DND-41 (cell line): ENCODE measurements around the gene ANO3.

Experiments
- ATAC-seq: fragments of 200-7000 bp; cut with Tn5 transposase; 3 replicates; pipeline ENCODE4 v1.9.1; 2021; ENCODE audit warnings: low read depth; ENCODE audit not compliant: insufficient read depth
- DNase-seq: peaks from one replicate; pipeline ENCODE4 v3.0.0-alpha.2; 2020
- H2AFZ ChIP-seq: 2 replicates; pipeline ENCODE4 v1.6.0; 2012; ENCODE audit warnings: low read depth, low read length
- H3K27ac ChIP-seq: 2 replicates; pipeline ENCODE4 v1.5.1; 2012; ENCODE audit warnings: low read length, inconsistent platforms
- H3K27me3 ChIP-seq: fragments of 200-600 bp; sonication (generic); 2 replicates; pipeline ENCODE4 v1.6.0; 2012; ENCODE audit warnings: low read length, mild to moderate bottlenecking, inconsistent platforms; ENCODE audit not compliant: insufficient read depth, poor library complexity
- H3K36me3 ChIP-seq: 2 replicates; pipeline ENCODE4 v1.5.1; 2012; ENCODE audit warnings: low read length, inconsistent platforms; ENCODE audit not compliant: insufficient read depth
- H3K4me1 ChIP-seq: 2 replicates; pipeline ENCODE4 v1.5.1; 2012; ENCODE audit warnings: mild to moderate bottlenecking, low read length; ENCODE audit not compliant: insufficient read depth
- H3K4me2 ChIP-seq: 2 replicates; pipeline ENCODE4 v1.6.0; 2012; ENCODE audit warnings: mild to moderate bottlenecking, moderate library complexity, low read length, inconsistent platforms; ENCODE audit not compliant: insufficient read depth
- H3K4me3 ChIP-seq, 2 experiments: fragments of 200-600 bp in 1 of 2; shearing (Covaris generic) in 1 of 2; 2 replicates each; pipeline ENCODE4 v1.5.1; 2012 to 2016; ENCODE audit warnings: inconsistent platforms in 2 of 2, low read length in 2 of 2, mild to moderate bottlenecking in 2 of 2, low read depth in 1 of 2, moderate library complexity in 1 of 2
- H3K79me2 ChIP-seq: 2 replicates; pipeline ENCODE4 v1.6.0; 2012; ENCODE audit warnings: low read length, inconsistent platforms; ENCODE audit not compliant: insufficient read depth
- H3K9ac ChIP-seq: 2 replicates; pipeline ENCODE4 v1.6.0; 2012; ENCODE audit warnings: low read depth, mild to moderate bottlenecking, inconsistent platforms, low read length, moderate library complexity
- H3K9me3 ChIP-seq: 2 replicates; pipeline ENCODE4 v1.5.1; 2012; ENCODE audit warnings: low read length, moderate library complexity, mild to moderate bottlenecking, inconsistent platforms; ENCODE audit not compliant: insufficient read depth, severe bottlenecking
- H4K20me1 ChIP-seq: 2 replicates; pipeline ENCODE4 v1.6.0; 2012; ENCODE audit warnings: low read length; ENCODE audit not compliant: insufficient read depth
- CTCF ChIP-seq: IDR thresholded peaks from 2 replicates; pipeline ENCODE4 v1.5.1; 2012; ENCODE audit warnings: borderline replicate concordance, low read length, moderate library complexity, mild to moderate bottlenecking; ENCODE audit not compliant: poor library complexity, severe bottlenecking; ENCODE audit errors: extremely low read depth
- EZH2 ChIP-seq: IDR thresholded peaks from 3 replicates; pipeline ENCODE4 v1.6.1; 2012; ENCODE audit warnings: borderline replicate concordance, low read depth, mild to moderate bottlenecking, moderate library complexity, low read length, inconsistent platforms; ENCODE audit not compliant: severe bottlenecking

ANO3 gene

GRCh38 chr11:26324270-26324669 is 7.7 kb upstream of the ANO3 start:
- H3K79me2 ChIP-seq: no peaks in the 10 kb centered on the region
- H3K27me3 ChIP-seq: no peaks in the 10 kb centered on the region
- no peak overlapping the region for H3K4me3 ChIP-seq
- ATAC-seq: no peak
- H3K4me2 ChIP-seq: no peak overlapping the region
- no peaks in the 10 kb centered on the region for H3K4me1 ChIP-seq
- no peaks in the 10 kb centered on the region for H3K36me3 ChIP-seq
- H4K20me1 ChIP-seq: no peaks in the 10 kb centered on the region
- no peaks in the 10 kb centered on the region for H3K9me3 ChIP-seq
- H2AFZ ChIP-seq: no peak overlapping the region
- no peak overlapping the region for H3K9ac ChIP-seq
- TF ChIP-seq CTCF (no peak), EZH2 (no peak)
- DNase-seq: no peak
- H3K27ac ChIP-seq: no peak overlapping the region

- no peaks in the 10 kb centered on the region for H3K9me3 ChIP-seq
- H3K4me1 ChIP-seq: no peaks in the 10 kb centered on the region
- no peaks in the 10 kb centered on the region for H3K36me3 ChIP-seq
- no peak overlapping the region for H3K4me3 ChIP-seq
- DNase-seq (no peak), ATAC-seq (no peak)
- TF ChIP-seq EZH2: no peak
- TF ChIP-seq CTCF: no peak
- no peak overlapping the region for H3K27ac ChIP-seq
- H3K79me2 ChIP-seq: no peaks in the 10 kb centered on the region
- H3K27me3 ChIP-seq: no peaks in the 10 kb centered on the region
- H2AFZ ChIP-seq: no peak overlapping the region
- H3K9ac ChIP-seq: no peak overlapping the region
- H3K4me2 ChIP-seq: no peak overlapping the region
- no peaks in the 10 kb centered on the region for H4K20me1 ChIP-seq
Measured at GRCh38 chr11:26326793-26327400, 5.0 kb upstream of the ANO3 start.

GRCh38 chr11:26329206-26329605 is 2.7 kb upstream of the ANO3 start:
- H3K4me2 ChIP-seq: no peak overlapping the region
- DNase-seq: no peak
- no peak overlapping the region for H3K4me3 ChIP-seq
- no peaks in the 10 kb centered on the region for H3K9me3 ChIP-seq
- H3K36me3 ChIP-seq: no peaks in the 10 kb centered on the region
- TF ChIP-seq EZH2 (no peak), CTCF (no peak)
- no peaks in the 10 kb centered on the region for H3K79me2 ChIP-seq
- H3K27me3 ChIP-seq: no peaks in the 10 kb centered on the region
- no peaks in the 10 kb centered on the region for H3K4me1 ChIP-seq
- H4K20me1 ChIP-seq: no peaks in the 10 kb centered on the region
- H3K27ac ChIP-seq: no peak overlapping the region
- ATAC-seq: no peak
- H3K9ac ChIP-seq: no peak overlapping the region
- no peak overlapping the region for H2AFZ ChIP-seq
